HG02973 (cell line): ENCODE measurements around the gene SYVN1.
"Not testable (repeated sequence)": the region's sequence is repeated elsewhere in the genome, so short reads cannot be mapped to it uniquely, and the experiment has no call there.

Source experiments
- ATAC-seq: cut with Tn5 transposase; IDR thresholded peaks from one replicate; pipeline ENCODE4 v1.9.1; 2021; ENCODE audit warnings: moderate library complexity; ENCODE audit not compliant: unreplicated experiment

Gene SYVN1

GRCh38 chr11:65134240-65134951 lies at the start of gene SYVN1:
Gene SYVN1, minus strand, starts transcription at chr11:65134519. Its CDS starts 918 bp downstream, at chr11:65133601.
- ATAC-seq, result peak; percentile 50

GRCh38 chr11:65183201-65183891 lies 49.0 kb upstream of the SYVN1 start:
- no peak for ATAC-seq

GRCh38 chr11:65182258-65183170 lies 48.2 kb upstream of the SYVN1 start:
- no peak for ATAC-seq

- ATAC-seq, result peak; percentile 24
Measured at GRCh38 chr11:65181569-65182257, 47.4 kb upstream of the SYVN1 start, which contains the start of gene CAPN1. Gene CAPN1, plus strand, starts transcription at chr11:65181928. Its CDS starts 774 bp downstream, at chr11:65182702.

GRCh38 chr11:65180877-65181568 lies 46.7 kb upstream of the SYVN1 start:
- ATAC-seq, result peak; percentile 52

- not testable (repeated sequence) for ATAC-seq
Measured at GRCh38 chr11:65174571-65175010, 40.3 kb upstream of the SYVN1 start.

- ATAC-seq, result no peak
Measured at GRCh38 chr11:65172600-65172999, 38.3 kb upstream of the SYVN1 start.

- no peak for ATAC-seq
Measured at GRCh38 chr11:65170058-65170534, 35.8 kb upstream of the SYVN1 start, which contains the start of gene SPDYC. Gene SPDYC, plus strand, starts transcription at chr11:65170233. Its CDS starts 1,125 bp downstream, at chr11:65171358.

- ATAC-seq, result no peak
Measured at GRCh38 chr11:65169164-65169641, 34.9 kb upstream of the SYVN1 start.

- no peak for ATAC-seq
Measured at GRCh38 chr11:65167656-65168055, 33.3 kb upstream of the SYVN1 start.

GRCh38 chr11:65166893-65167292 lies 32.6 kb upstream of the SYVN1 start:
- ATAC-seq, result no peak

- no peak for ATAC-seq
Measured at GRCh38 chr11:65165410-65166317, 31.3 kb upstream of the SYVN1 start.

- no peak for ATAC-seq
Measured at GRCh38 chr11:65163684-65164083, 29.4 kb upstream of the SYVN1 start.

GRCh38 chr11:65160643-65161042 lies 26.3 kb upstream of the SYVN1 start:
- ATAC-seq, result no peak

- ATAC-seq, result peak; percentile 60
Measured at GRCh38 chr11:65159012-65159411, 24.7 kb upstream of the SYVN1 start.

GRCh38 chr11:65157336-65157735 lies 23.0 kb upstream of the SYVN1 start:
- ATAC-seq, result no peak

- ATAC-seq, result no peak
Measured at GRCh38 chr11:65156926-65157325, 22.6 kb upstream of the SYVN1 start.

GRCh38 chr11:65156256-65156655 lies 21.9 kb upstream of the SYVN1 start:
- ATAC-seq, result no peak

GRCh38 chr11:65152122-65152521 lies 17.8 kb upstream of the SYVN1 start:
- no peak for ATAC-seq
